ENCODE data around the gene CLP1.

Gene CLP1

GRCh38 chr11:57645689-57646085, 11.9 kb upstream of the CLP1 start:
- Histone ChIP-seq H3K4me1 (ENCODE audit: control extremely low read depth in 1 of 4, control insufficient read depth in 4 of 4, insufficient read depth in 4 of 4, low read length in 3 of 4) (peaks cover 20 to 91% (median 65%) of the 10 kb centered on the region in 4 experiments), H3K27me3 (replicated peaks in 2 of 5; ENCODE audit: control insufficient read depth in 4 of 5, insufficient read depth in 5 of 5, low read length in 4 of 5) (peaks cover 0 to 44% (median 19%) of the 10 kb centered on the region in 5 experiments), H3K9me3 (ENCODE audit: control extremely low read depth in 1 of 5, control insufficient read depth in 4 of 5, insufficient read depth in 2 of 5, low read depth in 1 of 5, low read length in 4 of 5) (no peaks in the 10 kb centered on the region), H3K27ac (ENCODE audit: insufficient read depth in 1 of 2, low read depth in 1 of 2, low read length in 2 of 2, poor library complexity in 1 of 2, severe bottlenecking in 2 of 2) (no peak overlapping the region), H3K4me3 (ENCODE audit: control insufficient read depth in 1 of 7, extremely low read depth in 1 of 7, insufficient read depth in 4 of 7, low read depth in 2 of 7, low read length in 6 of 7) (peak overlapping the region in 1 of 7 experiments; percentile 40), H3K36me3 (ENCODE audit: control insufficient read depth in 4 of 4, insufficient read depth in 4 of 4, low read length in 3 of 4) (peaks cover 0 to 9% (median 1%) of the 10 kb centered on the region in 4 experiments)
- CTCF ChIA-PET: interaction anchor here (0.9 to 14.0 kb wide), 9 partner anchors 10 to 161 kb away, joined by 3 to 401 read pairs (median 14); partner anchors contain the start of genes CLP1, TIMM10 and UBE2L6
- no peak for DNase-seq
- POLR2A ChIA-PET: interaction anchor here (1.0 kb wide), 1 partner anchor 78 kb away, joined by 3 read pairs; no protein-coding TSS in a partner anchor
- WGBS (ENCODE audit: insufficient coverage): 28% methylated on average over 4 of the region's 5 CpGs

- peaks cover 20 to 85% (median 59%) of the 10 kb centered on the region in 4 experiments for H3K4me1 ChIP-seq (ENCODE audit: control extremely low read depth in 1 of 4, control insufficient read depth in 4 of 4, insufficient read depth in 4 of 4, low read length in 3 of 4)
- H3K4me3 ChIP-seq (ENCODE audit: control insufficient read depth in 1 of 7, extremely low read depth in 1 of 7, insufficient read depth in 4 of 7, low read depth in 2 of 7, low read length in 6 of 7): peak overlapping the region in 2 of 7 experiments; percentile 48 to 77
- CTCF ChIA-PET: interaction anchor here (0.9 to 14.0 kb wide), 7 partner anchors 10 to 162 kb away, joined by 3 to 401 read pairs (median 14); partner anchors contain the start of genes CLP1, TIMM10 and UBE2L6
- H3K36me3 ChIP-seq (ENCODE audit: control insufficient read depth in 4 of 4, insufficient read depth in 4 of 4, low read length in 3 of 4): peaks cover 0 to 7% (median 1%) of the 10 kb centered on the region in 4 experiments
- POLR2A ChIA-PET: interaction anchor here (0.8 kb wide), 1 partner anchor 10 kb away, joined by 3 read pairs; no protein-coding TSS in a partner anchor
- peaks cover 0 to 44% (median 19%) of the 10 kb centered on the region in 5 experiments for H3K27me3 ChIP-seq (replicated peaks in 2 of 5; ENCODE audit: control insufficient read depth in 4 of 5, insufficient read depth in 5 of 5, low read length in 4 of 5)
- 19% methylated on average over 8 of the region's 10 CpGs for WGBS (ENCODE audit: insufficient coverage)
- peak in 1 of 3 donors; percentile 31 for DNase-seq
- H3K9me3 ChIP-seq (ENCODE audit: control extremely low read depth in 1 of 5, control insufficient read depth in 4 of 5, insufficient read depth in 2 of 5, low read depth in 1 of 5, low read length in 4 of 5): no peaks in the 10 kb centered on the region
- no peak overlapping the region for H3K27ac ChIP-seq (ENCODE audit: insufficient read depth in 1 of 2, low read depth in 1 of 2, low read length in 2 of 2, poor library complexity in 1 of 2, severe bottlenecking in 2 of 2)
These were observed 11.3 kb upstream of the CLP1 start for GRCh38 chr11:57646194-57646798.

GRCh38 chr11:57646799-57647303, 10.7 kb upstream of the CLP1 start:
- peaks cover 0 to 6% (median 1%) of the 10 kb centered on the region in 4 experiments for H3K36me3 ChIP-seq (ENCODE audit: control insufficient read depth in 4 of 4, insufficient read depth in 4 of 4, low read length in 3 of 4)
- ChIA-PET POLR2A (interaction anchor here (0.8 to 1.5 kb wide), 2 partner anchors 8 to 10 kb away, joined by 3 to 5 read pairs; no protein-coding TSS in a partner anchor), CTCF (interaction anchor here (0.9 to 14.0 kb wide), 5 partner anchors 9 to 163 kb away, joined by 3 to 401 read pairs (median 25); partner anchors contain the start of genes CLP1, TIMM10 and UBE2L6)
- DNase-seq: peak in 2 of 3 donors; percentile 44 to 58
- peak overlapping the region in 5 of 7 experiments; percentile 3 to 77 (median 48) for H3K4me3 ChIP-seq (ENCODE audit: control insufficient read depth in 1 of 7, extremely low read depth in 1 of 7, insufficient read depth in 4 of 7, low read depth in 2 of 7, low read length in 6 of 7)
- peaks cover 0 to 44% (median 19%) of the 10 kb centered on the region in 5 experiments for H3K27me3 ChIP-seq (replicated peaks in 2 of 5; ENCODE audit: control insufficient read depth in 4 of 5, insufficient read depth in 5 of 5, low read length in 4 of 5)
- 21% methylated on average over 21 of the region's 23 CpGs for WGBS (ENCODE audit: insufficient coverage)
- H3K4me1 ChIP-seq (ENCODE audit: control extremely low read depth in 1 of 4, control insufficient read depth in 4 of 4, insufficient read depth in 4 of 4, low read length in 3 of 4): peaks cover 20 to 79% (median 55%) of the 10 kb centered on the region in 4 experiments
- no peaks in the 10 kb centered on the region for H3K9me3 ChIP-seq (ENCODE audit: control extremely low read depth in 1 of 5, control insufficient read depth in 4 of 5, insufficient read depth in 2 of 5, low read depth in 1 of 5, low read length in 4 of 5)
- no peak overlapping the region for H3K27ac ChIP-seq (ENCODE audit: insufficient read depth in 1 of 2, low read depth in 1 of 2, low read length in 2 of 2, poor library complexity in 1 of 2, severe bottlenecking in 2 of 2)

- WGBS (ENCODE audit: insufficient coverage): 2% methylated on average over 6 of the region's 10 CpGs
- H3K4me1 ChIP-seq (ENCODE audit: control extremely low read depth in 1 of 4, control insufficient read depth in 4 of 4, insufficient read depth in 4 of 4, low read length in 3 of 4): peaks cover 20 to 76% (median 57%) of the 10 kb centered on the region in 4 experiments
- no peaks in the 10 kb centered on the region for H3K9me3 ChIP-seq (ENCODE audit: control extremely low read depth in 1 of 5, control insufficient read depth in 4 of 5, insufficient read depth in 2 of 5, low read depth in 1 of 5, low read length in 4 of 5)
- no peak overlapping the region for H3K27ac ChIP-seq (ENCODE audit: insufficient read depth in 1 of 2, low read depth in 1 of 2, low read length in 2 of 2, poor library complexity in 1 of 2, severe bottlenecking in 2 of 2)
- POLR2A ChIA-PET: interaction anchor here (1.5 kb wide), 1 partner anchor 8 kb away, joined by 5 read pairs; no protein-coding TSS in a partner anchor
- CTCF ChIA-PET: interaction anchor here (1.5 to 14.0 kb wide), 4 partner anchors 43 to 154 kb away, joined by 7 to 401 read pairs (median 64); partner anchors contain the start of genes TIMM10 and UBE2L6
- peak overlapping the region in 6 of 7 experiments; percentile 7 to 77 (median 44) for H3K4me3 ChIP-seq (ENCODE audit: control insufficient read depth in 1 of 7, extremely low read depth in 1 of 7, insufficient read depth in 4 of 7, low read depth in 2 of 7, low read length in 6 of 7)
- peaks cover 0 to 44% (median 19%) of the 10 kb centered on the region in 5 experiments for H3K27me3 ChIP-seq (replicated peaks in 2 of 5; ENCODE audit: control insufficient read depth in 4 of 5, insufficient read depth in 5 of 5, low read length in 4 of 5)
- peaks cover 0 to 5% (median 1%) of the 10 kb centered on the region in 4 experiments for H3K36me3 ChIP-seq (ENCODE audit: control insufficient read depth in 4 of 4, insufficient read depth in 4 of 4, low read length in 3 of 4)
- peak in 1 of 3 donors; percentile 31 for DNase-seq
These were observed 10.2 kb upstream of the CLP1 start for GRCh38 chr11:57647372-57647771.

GRCh38 chr11:57647960-57648800, 9.4 kb upstream of the CLP1 start:
- Histone ChIP-seq H3K36me3 (ENCODE audit: control insufficient read depth in 4 of 4, insufficient read depth in 4 of 4, low read length in 3 of 4) (peaks cover 0 to 5% (median 1%) of the 10 kb centered on the region in 4 experiments), H3K9me3 (ENCODE audit: control extremely low read depth in 1 of 5, control insufficient read depth in 4 of 5, insufficient read depth in 2 of 5, low read depth in 1 of 5, low read length in 4 of 5) (no peaks in the 10 kb centered on the region), H3K27me3 (replicated peaks in 2 of 5; ENCODE audit: control insufficient read depth in 4 of 5, insufficient read depth in 5 of 5, low read length in 4 of 5) (peaks cover 0 to 44% (median 19%) of the 10 kb centered on the region in 5 experiments), H3K4me3 (ENCODE audit: control insufficient read depth in 1 of 7, extremely low read depth in 1 of 7, insufficient read depth in 4 of 7, low read depth in 2 of 7, low read length in 6 of 7) (peak overlapping the region in 6 of 7 experiments; percentile 1 to 77 (median 60)), H3K27ac (ENCODE audit: insufficient read depth in 1 of 2, low read depth in 1 of 2, low read length in 2 of 2, poor library complexity in 1 of 2, severe bottlenecking in 2 of 2) (no peak overlapping the region), H3K4me1 (ENCODE audit: control extremely low read depth in 1 of 4, control insufficient read depth in 4 of 4, insufficient read depth in 4 of 4, low read length in 3 of 4) (peaks cover 26 to 77% (median 65%) of the 10 kb centered on the region in 4 experiments)
- ChIA-PET CTCF (interaction anchor here (0.7 to 14.0 kb wide), 10 partner anchors 8 to 295 kb away, joined by 3 to 401 read pairs (median 5); partner anchors contain the start of gene UBE2L6), POLR2A (interaction anchor here (0.6 to 1.5 kb wide), 3 partner anchors 9 to 26 kb away, joined by 4 to 6 read pairs (median 5); no protein-coding TSS in a partner anchor)
- DNase-seq: peak; percentile 83 to 95 (median 90)
- WGBS (ENCODE audit: insufficient coverage): 7% methylated on average over 11 of the region's 13 CpGs
